SU-DHL-6 (cell line): ENCODE measurements around the gene LDB2.

ENCODE experiments used
- H2AFZ ChIP-seq: fragments of 200-600 bp; sonication (generic); 2 replicates; pipeline ENCODE4 v1.6.1; 2014; ENCODE audit warnings: low read depth, mild to moderate bottlenecking, moderate library complexity, mixed read lengths, antibody characterized with exemption, low read length; ENCODE audit not compliant: severe bottlenecking
- H3F3A ChIP-seq: fragments of 200-600 bp; shearing (Covaris generic); 2 replicates; pipeline ENCODE4 v1.6.0; 2016; ENCODE audit warnings: antibody characterized with exemption, mild to moderate bottlenecking; ENCODE audit not compliant: insufficient read depth
- H3K27ac ChIP-seq: fragments of 200-600 bp; sonication (generic); 2 replicates; pipeline ENCODE4 v1.5.1; 2016; ENCODE audit warnings: low read depth, mild to moderate bottlenecking, low read length, moderate library complexity, mixed read lengths
- H3K27me3 ChIP-seq: fragments of 200-600 bp; sonication (generic), shearing (Covaris generic); 2 replicates; pipeline ENCODE4 v1.6.0; 2014; ENCODE audit warnings: mild to moderate bottlenecking, low read length
- H3K36me3 ChIP-seq: fragments of 200-600 bp; sonication (generic); 2 replicates; pipeline ENCODE4 v1.6.1; 2014; ENCODE audit warnings: mild to moderate bottlenecking, low read length, mixed read lengths
- H3K4me2 ChIP-seq: fragments of 300-600, 200-600 bp; shearing (Covaris generic), sonication (generic); 2 replicates; pipeline ENCODE4 v1.6.0; 2014; ENCODE audit warnings: low read length, low read depth, mild to moderate bottlenecking; ENCODE audit not compliant: poor library complexity, severe bottlenecking
- H3K4me3 ChIP-seq: fragments of 200-600 bp; sonication (generic); 2 replicates; pipeline ENCODE4 v1.5.1; 2014; ENCODE audit warnings: antibody characterized with exemption, low read length, mild to moderate bottlenecking, mixed read lengths; ENCODE audit not compliant: insufficient read depth, poor library complexity, severe bottlenecking
- H3K79me2 ChIP-seq: fragments of 200-600 bp; sonication (generic); 2 replicates; pipeline ENCODE4 v1.6.1; 2014; ENCODE audit warnings: mild to moderate bottlenecking, low read length, moderate library complexity; ENCODE audit not compliant: insufficient read depth
- H3K9ac ChIP-seq: fragments of 200-600 bp; sonication (generic); 2 replicates; pipeline ENCODE4 v1.7.0; 2014; ENCODE audit warnings: mild to moderate bottlenecking, low read length
- H3K9me2 ChIP-seq: fragments of 200-600 bp; sonication (generic); replicated peaks from 2 replicates; pipeline ENCODE4 v1.6.1; 2014; ENCODE audit warnings: low read length; ENCODE audit not compliant: insufficient read depth
- H3K9me3 ChIP-seq: fragments of 200-600 bp; sonication (generic); 2 replicates; pipeline ENCODE4 v1.6.1; 2014; ENCODE audit warnings: low read length, mixed read lengths; ENCODE audit not compliant: insufficient read depth
- H4K20me1 ChIP-seq: fragments of 200-600 bp; sonication (generic); 2 replicates; pipeline ENCODE4 v1.6.1; 2014; ENCODE audit warnings: low read depth, mild to moderate bottlenecking, antibody characterized with exemption, low read length, moderate library complexity, mixed read lengths
- CTCF ChIP-seq: fragments of 200-600 bp; sonication (generic); IDR thresholded peaks from one replicate; pipeline ENCODE4 v1.5.1; 2017; ENCODE audit warnings: antibody characterized with exemption, mild to moderate bottlenecking, low read length, moderate library complexity; ENCODE audit not compliant: insufficient read depth, poor library complexity, severe bottlenecking
- EZH2phosphoT487 ChIP-seq: fragments of 200-600 bp; sonication (generic), shearing (Covaris generic); conservative IDR thresholded peaks from 2 replicates; pipeline ENCODE4 v1.6.1; 2018; ENCODE audit warnings: mild to moderate bottlenecking, antibody characterized with exemption, low read length, moderate library complexity, mixed read lengths

Gene LDB2

GRCh38 chr4:16783119-16783518 is 115.3 kb downstream of the LDB2 start:
- H3K4me2 ChIP-seq, result no peak overlapping the region
- H3K9me2 ChIP-seq, result no peaks in the 10 kb centered on the region
- no peak overlapping the region for H3K27ac ChIP-seq

GRCh38 chr4:16779028-16779675 is 119.3 kb downstream of the LDB2 start:
- Histone ChIP-seq H3K9me3 (no peaks in the 10 kb centered on the region), H3K4me3 (no peak overlapping the region), H3F3A (no peaks in the 10 kb centered on the region), H3K9me2 (no peaks in the 10 kb centered on the region), H3K36me3 (no peaks in the 10 kb centered on the region), H3K4me2 (no peak overlapping the region), H4K20me1 (no peaks in the 10 kb centered on the region), H3K27me3 (no peaks in the 10 kb centered on the region), H3K27ac (no peak overlapping the region), H2AFZ (no peak overlapping the region), H3K9ac (no peak overlapping the region), H3K79me2 (no peaks in the 10 kb centered on the region)
- no peak for TF ChIP-seq CTCF
- TF ChIP-seq EZH2phosphoT487, result no peak

More at GRCh38 chr4:16783119-16783518, 115.3 kb downstream of the LDB2 start:
- TF ChIP-seq EZH2phosphoT487 (no peak), CTCF (no peak)
- Histone ChIP-seq H3K4me3 (no peak overlapping the region), H3K9me3 (no peaks in the 10 kb centered on the region), H3K79me2 (no peaks in the 10 kb centered on the region), H3F3A (no peaks in the 10 kb centered on the region), H3K36me3 (no peaks in the 10 kb centered on the region), H3K9ac (no peak overlapping the region), H3K27me3 (no peaks in the 10 kb centered on the region), H4K20me1 (no peaks in the 10 kb centered on the region), H2AFZ (no peak overlapping the region)

- no peaks in the 10 kb centered on the region for H3K36me3 ChIP-seq
- no peak overlapping the region for H3K9ac ChIP-seq
- no peaks in the 10 kb centered on the region for H3K9me3 ChIP-seq
- no peak overlapping the region for H3K27ac ChIP-seq
- no peak overlapping the region for H3K4me3 ChIP-seq
- H3K4me2 ChIP-seq, result no peak overlapping the region
- no peak for TF ChIP-seq EZH2phosphoT487
- no peak for TF ChIP-seq CTCF
- no peaks in the 10 kb centered on the region for H3F3A ChIP-seq
- no peaks in the 10 kb centered on the region for H4K20me1 ChIP-seq
- H2AFZ ChIP-seq, result no peak overlapping the region
- no peaks in the 10 kb centered on the region for H3K9me2 ChIP-seq
- no peaks in the 10 kb centered on the region for H3K27me3 ChIP-seq
- H3K79me2 ChIP-seq, result no peaks in the 10 kb centered on the region
Measured at GRCh38 chr4:16777726-16778125, 120.7 kb downstream of the LDB2 start.
